Gastroesophageal sphincter (tissue), 4 donors: ENCODE measurements around the gene COPS7A. TPM values are rescaled to one million over a fixed set of nuclear protein-coding genes. Genes with fewer than 3 reads are reported as not detected.

ENCODE experiments used
- ATAC-seq: fragments of 150-250 bp; one replicate; pipeline ENCODE4 v1.9.1; 2016; ENCODE audit warnings: mild to moderate bottlenecking, moderate library complexity
- H3K27ac ChIP-seq, 4 donors: fragments of 200-600 bp; sonication (generic) in 3 of 4; 1 replicate in 3 of 4; 2 replicates in 1 of 4; pipeline ENCODE4 v1.5.1; 2016 to 2019
- H3K27me3 ChIP-seq: fragments of 200-600 bp; sonication (generic); one replicate; pipeline ENCODE4 v1.5.1; 2019
- H3K36me3 ChIP-seq, 2 donors: fragments of 200-600 bp; sonication (generic); one replicate each; pipeline ENCODE4 v1.5.1; 2019; ENCODE audit warnings: control low read depth in 1 of 2
- H3K4me1 ChIP-seq, 3 donors: fragments of 200-600 bp; sonication (generic); 1 replicate in 2 of 3; 2 replicates in 1 of 3; pipeline ENCODE4 v1.5.1; 2016 to 2019; ENCODE audit warnings: control low read depth in 2 of 3
- H3K4me3 ChIP-seq, 2 donors: fragments of 200-600 bp; sonication (generic); one replicate each; pipeline ENCODE4 v1.5.1; 2019; ENCODE audit warnings: mild to moderate bottlenecking in 1 of 2, moderate library complexity in 1 of 2
- H3K9me3 ChIP-seq, 3 donors: fragments of 200-600 bp; sonication (generic); one replicate each; pipeline ENCODE4 v1.5.1; 2017 to 2019; ENCODE audit warnings: control low read depth in 2 of 3
- CTCF ChIP-seq, 4 experiments: fragments of 200-600 bp in 2 of 4; fragments of 450-650 bp in 2 of 4; sonication (generic) in 1 of 4; IDR thresholded peaks; one replicate each; pipeline ENCODE4 v1.5.1; 2017 to 2019; ENCODE audit warnings: antibody characterized with exemption in 4 of 4, mild to moderate bottlenecking in 2 of 4, moderate library complexity in 2 of 4
- EP300 ChIP-seq: sonication (generic); formaldehyde crosslinking; IDR thresholded peaks from one replicate; pipeline ENCODE4 v1.6.1; 2017; ENCODE audit warnings: antibody characterized with exemption, mild to moderate bottlenecking
- POLR2A ChIP-seq, 2 donors: fragments of 450-650 bp; IDR thresholded peaks; one replicate each; pipeline ENCODE4 v1.6.1; 2017; ENCODE audit warnings: antibody characterized with exemption in 2 of 2, mild to moderate bottlenecking in 2 of 2, moderate library complexity in 1 of 2
- POLR2AphosphoS5 ChIP-seq: sonication (generic); formaldehyde crosslinking; IDR thresholded peaks from one replicate; pipeline ENCODE4 v1.6.1; 2017; ENCODE audit warnings: antibody characterized with exemption
- WGBS, 2 donors: methylation state at CpG; one replicate each; pipeline ENCODE4 v1.1.5; 2018; ENCODE audit warnings: low coverage in 1 of 2; 5-methylcytosine and 5-hydroxymethylcytosine counted together
- total RNA-seq, 4 donors: library from RNA; depleted of rRNA; stranded (reverse); fragments of >200 nt; gene quantifications; one replicate each; pipeline ENCODE4 v1.1.0, GENCODE V29; 2016

Gene COPS7A
- total RNA-seq, 4 donors from 2014 or later: 54.4 to 69.5 (median 55.4) TPM

- 86 to 93% methylated on average over 4 to 5 of the region's 5 CpGs for WGBS, 2 donors
- peak overlapping the region; percentile 67 to 89 (median 86) for H3K27ac ChIP-seq
- no peaks in the 10 kb centered on the region for H3K27me3 ChIP-seq
These were observed 53.5 kb downstream of the COPS7A start for GRCh38 chr12:6777386-6777785.

GRCh38 chr12:6778217-6778573 lies 54.3 kb downstream of the COPS7A start:
- Histone ChIP-seq H3K27me3 (no peaks in the 10 kb centered on the region), H3K4me1 (peaks cover 0 to 35% (median 12%) of the 10 kb centered on the region in 3 donors), H3K27ac (peak overlapping the region; percentile 67 to 89 (median 86)), H3K9me3 (no peaks in the 10 kb centered on the region), H3K4me3 (peak overlapping the region; percentile 24 to 51), H3K36me3 (peaks cover 0 to 4% of the 10 kb centered on the region in 2 donors)
- WGBS, 2 donors: 3 to 19% methylated on average over 3 of the region's 14 CpGs
- peak; percentile 64 for ATAC-seq
- TF ChIP-seq POLR2A (IDR thresholded peaks at IDR 0.05) (no peak), EP300 (no peak), CTCF (IDR thresholded peaks at IDR 0.05) (no peak), POLR2AphosphoS5 (no peak)

More at GRCh38 chr12:6777386-6777785, 53.5 kb downstream of the COPS7A start:
- no peak overlapping the region for H3K4me3 ChIP-seq
- peaks cover 0 to 43% (median 13%) of the 10 kb centered on the region in 3 donors for H3K4me1 ChIP-seq
- no peaks in the 10 kb centered on the region for H3K9me3 ChIP-seq
- no peak for TF ChIP-seq POLR2AphosphoS5
- no peak for TF ChIP-seq POLR2A (IDR thresholded peaks at IDR 0.05)
- TF ChIP-seq CTCF (IDR thresholded peaks at IDR 0.05): no peak
- TF ChIP-seq EP300: no peak
- peaks cover 0 to 4% of the 10 kb centered on the region in 2 donors for H3K36me3 ChIP-seq
- ATAC-seq: no peak

- ATAC-seq: peak; percentile 93
- peak overlapping the region; percentile 24 to 51 for H3K4me3 ChIP-seq
- H3K9me3 ChIP-seq: no peaks in the 10 kb centered on the region
- H3K27me3 ChIP-seq: no peaks in the 10 kb centered on the region
- peaks cover 0 to 28% (median 8%) of the 10 kb centered on the region in 3 donors for H3K4me1 ChIP-seq
- peaks cover 0 to 4% of the 10 kb centered on the region in 2 donors for H3K36me3 ChIP-seq
- TF ChIP-seq CTCF (IDR thresholded peaks at IDR 0.05) (peak in 3 of 4 experiments; percentile 97 to 99 (median 98)), POLR2AphosphoS5 (peak; percentile 33), POLR2A (IDR thresholded peaks at IDR 0.05) (peak in 1 of 2 donors; percentile 21), EP300 (no peak)
- 5 to 9% methylated on average over 10 to 11 of the region's 35 CpGs for WGBS, 2 donors
- H3K27ac ChIP-seq: peak overlapping the region; percentile 67 to 89 (median 86)
These were observed 55.0 kb downstream of the COPS7A start for GRCh38 chr12:6778574-6779550.

GRCh38 chr12:6779708-6780432 lies 56.0 kb downstream of the COPS7A start:
- TF ChIP-seq POLR2A (IDR thresholded peaks at IDR 0.05): no peak
- no peak for TF ChIP-seq CTCF (IDR thresholded peaks at IDR 0.05)
- TF ChIP-seq EP300: no peak
- no peak for TF ChIP-seq POLR2AphosphoS5
- Histone ChIP-seq H3K27me3 (no peaks in the 10 kb centered on the region), H3K4me1 (peaks cover 0 to 24% (median 6%) of the 10 kb centered on the region in 3 donors), H3K27ac (peak overlapping the region in 2 of 4 donors; percentile 85 to 89), H3K9me3 (no peaks in the 10 kb centered on the region), H3K36me3 (peaks cover 0 to 4% of the 10 kb centered on the region in 2 donors), H3K4me3 (no peak overlapping the region)
- 65 to 80% methylated on average over 4 of the region's 6 CpGs for WGBS, 2 donors
- no peak for ATAC-seq
